ENCODE results near the gene MTG1. TPM values are rescaled to one million over a fixed set of nuclear protein-coding genes. Genes with fewer than 3 reads are reported as not detected.
"Not testable (repeated sequence)": the region's sequence is repeated elsewhere in the genome, so short reads cannot be mapped to it uniquely, and the experiment has no call there.

MTG1 gene
- total RNA-seq, 1 donor from 2014 or later, result 21.9 TPM

DNA sequence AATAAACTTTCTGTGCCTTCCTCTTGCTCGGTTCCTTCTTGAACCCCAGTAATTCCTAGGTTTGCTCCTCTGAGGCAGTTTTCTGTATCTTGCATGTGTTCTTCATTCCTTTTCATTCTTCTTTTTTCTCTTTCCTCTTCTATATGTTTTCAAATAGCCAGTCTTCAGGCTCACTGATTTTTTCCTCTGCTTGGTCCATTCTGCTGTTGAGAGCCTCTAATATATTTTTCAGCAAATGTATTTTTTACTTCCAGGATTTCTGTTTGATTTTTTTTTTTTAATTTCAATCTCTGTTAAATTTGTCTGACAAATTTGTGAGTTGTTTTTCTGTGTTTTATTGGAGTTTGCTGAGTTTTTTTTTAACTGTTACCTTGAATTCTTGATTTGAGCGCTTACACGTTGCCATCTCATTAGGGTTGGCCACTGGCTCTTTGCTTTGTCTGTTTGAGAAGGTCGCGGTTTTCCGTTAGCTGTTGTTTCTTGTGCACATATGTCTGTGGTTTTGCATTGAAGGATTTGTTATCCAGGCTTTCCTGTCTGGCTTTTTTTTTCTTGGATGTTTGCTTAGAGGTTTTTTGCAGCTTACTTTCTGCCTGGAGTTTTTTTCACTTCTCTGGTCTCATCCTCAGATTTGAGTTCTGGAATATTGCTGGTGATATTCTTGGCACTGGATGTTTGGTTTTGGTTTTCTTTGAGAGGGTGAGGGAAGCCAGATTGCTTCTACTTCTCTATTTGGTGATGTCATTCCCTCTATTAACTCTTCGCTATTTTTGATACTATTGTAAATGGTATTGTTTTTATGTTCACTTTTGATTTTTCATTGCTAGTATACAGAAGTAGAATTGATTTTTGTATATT, 17.8 kb downstream of the MTG1 start:
- Histone ChIP-seq H3K27me3 (ENCODE audit: control insufficient read depth in 3 of 3, insufficient read depth in 3 of 3, low read length in 3 of 3) (no peaks in the 10 kb centered on the region), H3K4me3 (ENCODE audit: low read length in 3 of 3) (no peak overlapping the region), H3K36me3 (ENCODE audit: control insufficient read depth in 3 of 3, insufficient read depth in 3 of 3, low read length in 3 of 3) (peaks cover 10 to 40% (median 27%) of the 10 kb centered on the region in 3 donors), H3K27ac (ENCODE audit: low read depth, low read length) (no peak overlapping the region), H3K4me1 (ENCODE audit: control insufficient read depth in 3 of 3, insufficient read depth in 3 of 3, low read length in 3 of 3) (no peaks in the 10 kb centered on the region), H3K9ac (ENCODE audit: low read depth in 1 of 3, low read length in 3 of 3) (no peak overlapping the region), H3K9me3 (ENCODE audit: control insufficient read depth in 3 of 3, low read length in 3 of 3) (peaks cover 0 to 16% (median 7%) of the 10 kb centered on the region in 3 donors)

DNA sequence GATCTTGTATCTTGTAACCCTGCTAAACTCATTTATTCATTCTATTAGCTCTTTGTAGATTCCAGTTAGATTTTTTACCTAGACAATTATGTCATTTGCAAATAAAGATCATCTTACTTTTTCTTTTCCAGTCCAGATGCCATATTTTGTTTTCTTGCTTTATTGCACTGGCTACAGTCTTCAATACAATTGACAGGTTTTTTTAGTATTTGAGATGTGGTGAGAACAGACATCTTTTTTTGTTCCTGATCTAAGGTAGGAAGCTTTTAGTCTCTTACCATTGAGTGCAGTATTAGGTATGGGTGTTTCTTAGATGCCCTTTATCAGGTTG, 18.4 kb downstream of the MTG1 start:
- no peaks in the 10 kb centered on the region for H3K4me1 ChIP-seq (ENCODE audit: control insufficient read depth in 3 of 3, insufficient read depth in 3 of 3, low read length in 3 of 3)
- H3K36me3 ChIP-seq (ENCODE audit: control insufficient read depth in 3 of 3, insufficient read depth in 3 of 3, low read length in 3 of 3), result peaks cover 10 to 38% (median 27%) of the 10 kb centered on the region in 3 donors
- peaks cover 0 to 16% (median 7%) of the 10 kb centered on the region in 3 donors for H3K9me3 ChIP-seq (ENCODE audit: control insufficient read depth in 3 of 3, low read length in 3 of 3)
- no peak overlapping the region for H3K4me3 ChIP-seq (ENCODE audit: low read length in 3 of 3)
- no peak overlapping the region for H3K27ac ChIP-seq (ENCODE audit: low read depth, low read length)
- H3K9ac ChIP-seq (ENCODE audit: low read depth in 1 of 3, low read length in 3 of 3), result no peak overlapping the region
- H3K27me3 ChIP-seq (ENCODE audit: control insufficient read depth in 3 of 3, insufficient read depth in 3 of 3, low read length in 3 of 3), result no peaks in the 10 kb centered on the region

DNA sequence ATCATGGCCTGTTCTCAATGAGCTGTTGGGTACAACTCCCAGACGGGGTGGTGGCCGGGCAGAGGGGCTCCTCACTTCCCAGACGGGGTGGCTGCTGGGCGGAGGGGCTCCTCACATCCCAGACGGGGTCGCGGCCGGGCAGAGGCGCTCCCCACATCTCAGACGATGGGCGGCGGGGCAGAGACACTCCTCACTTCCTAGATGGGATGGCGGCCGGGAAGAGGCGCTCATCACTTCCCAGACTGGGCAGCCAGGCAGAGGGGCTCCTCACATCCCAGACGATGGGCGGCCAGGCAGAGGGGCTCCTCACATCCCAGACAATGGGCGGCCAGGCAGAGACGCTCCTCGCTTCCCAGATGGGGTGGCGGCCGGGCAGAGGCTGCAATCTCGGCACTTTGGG, 20.4 kb downstream of the MTG1 start:
- H3K36me3 ChIP-seq (ENCODE audit: control insufficient read depth in 3 of 3, insufficient read depth in 3 of 3, low read length in 3 of 3), result peaks cover 20 to 40% (median 30%) of the 10 kb centered on the region in 3 donors
- not testable (repeated sequence) for H3K27ac ChIP-seq (ENCODE audit: low read depth, low read length); H3K9ac ChIP-seq (ENCODE audit: low read depth in 1 of 3, low read length in 3 of 3); H3K4me3 ChIP-seq (ENCODE audit: low read length in 3 of 3); H3K4me1 ChIP-seq (ENCODE audit: control insufficient read depth in 3 of 3, insufficient read depth in 3 of 3, low read length in 3 of 3); H3K27me3 ChIP-seq (ENCODE audit: control insufficient read depth in 3 of 3, insufficient read depth in 3 of 3, low read length in 3 of 3)
- H3K9me3 ChIP-seq (ENCODE audit: control insufficient read depth in 3 of 3, low read length in 3 of 3), result peaks cover 0 to 16% (median 7%) of the 10 kb centered on the region in 3 donors

DNA sequence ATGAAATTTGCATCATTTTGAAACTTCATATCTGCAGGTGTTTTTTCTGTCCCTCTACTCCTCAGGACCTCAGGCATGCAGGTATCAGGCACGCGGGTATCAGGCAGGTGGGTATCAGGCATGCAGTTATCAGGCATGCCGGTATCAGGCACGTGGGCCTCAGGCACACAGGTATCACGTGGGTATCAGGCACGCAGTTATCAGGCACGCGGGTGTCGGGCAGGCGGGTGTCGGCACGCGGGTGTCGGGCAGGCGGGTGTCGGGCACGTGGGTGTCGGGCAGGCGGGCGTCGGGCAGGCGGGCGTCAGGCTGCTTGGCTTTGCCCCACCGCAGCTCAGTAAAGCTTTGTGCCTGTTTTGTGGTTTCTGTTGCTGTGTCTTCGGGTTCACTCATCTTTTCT, 21.8 kb downstream of the MTG1 start:
- no peak overlapping the region for H3K27ac ChIP-seq (ENCODE audit: low read depth, low read length)
- no peak overlapping the region for H3K9ac ChIP-seq (ENCODE audit: low read depth in 1 of 3, low read length in 3 of 3)
- peaks cover 0 to 6% (median 0%) of the 10 kb centered on the region in 3 donors for H3K27me3 ChIP-seq (ENCODE audit: control insufficient read depth in 3 of 3, insufficient read depth in 3 of 3, low read length in 3 of 3)
- peaks cover 30 to 43% (median 43%) of the 10 kb centered on the region in 3 donors for H3K36me3 ChIP-seq (ENCODE audit: control insufficient read depth in 3 of 3, insufficient read depth in 3 of 3, low read length in 3 of 3)
- H3K9me3 ChIP-seq (ENCODE audit: control insufficient read depth in 3 of 3, low read length in 3 of 3), result peaks cover 0 to 16% (median 7%) of the 10 kb centered on the region in 3 donors
- no peak overlapping the region for H3K4me3 ChIP-seq (ENCODE audit: low read length in 3 of 3)
- no peaks in the 10 kb centered on the region for H3K4me1 ChIP-seq (ENCODE audit: control insufficient read depth in 3 of 3, insufficient read depth in 3 of 3, low read length in 3 of 3)

DNA sequence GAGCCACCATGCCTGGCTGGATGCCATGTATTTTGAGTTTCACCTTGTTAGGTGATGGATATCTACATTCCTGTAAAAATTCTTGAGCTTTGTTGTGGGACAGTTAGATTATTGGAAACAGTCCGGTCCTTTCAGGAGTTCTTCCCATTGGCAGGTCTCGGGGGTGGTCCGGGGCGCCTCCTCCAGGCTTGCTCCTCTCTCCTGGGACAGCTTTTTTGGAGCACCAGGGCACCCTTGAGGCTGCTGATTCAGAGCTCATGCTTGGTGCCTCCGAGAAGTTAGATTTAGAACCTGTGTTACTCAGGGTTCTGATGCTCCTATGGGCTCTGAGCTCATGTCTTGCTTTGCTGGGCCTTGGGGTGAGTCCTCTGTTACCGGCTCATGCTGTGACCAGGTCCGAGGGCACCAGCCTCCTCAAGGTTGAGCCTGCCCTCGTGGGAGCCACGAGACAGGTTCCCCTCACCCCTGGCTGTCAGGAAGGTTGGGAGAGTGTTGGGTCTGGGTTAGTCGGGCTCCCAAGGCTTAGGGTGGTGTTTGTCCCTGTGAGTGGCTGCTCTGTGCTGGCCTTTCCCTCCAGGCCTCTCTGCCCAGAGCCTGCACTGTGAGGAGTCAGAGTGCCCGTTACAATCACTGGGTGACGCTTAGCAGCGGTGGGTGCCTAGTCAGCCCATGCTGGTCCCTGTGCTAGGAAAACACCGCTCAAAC, 24.5 kb downstream of the MTG1 start:
- Histone ChIP-seq H3K9ac (ENCODE audit: low read depth in 1 of 3, low read length in 3 of 3) (no peak overlapping the region), H3K9me3 (ENCODE audit: control insufficient read depth in 3 of 3, low read length in 3 of 3) (no peaks in the 10 kb centered on the region), H3K27ac (ENCODE audit: low read depth, low read length) (no peak overlapping the region), H3K36me3 (ENCODE audit: control insufficient read depth in 3 of 3, insufficient read depth in 3 of 3, low read length in 3 of 3) (peaks cover 28 to 30% (median 28%) of the 10 kb centered on the region in 3 donors), H3K4me3 (ENCODE audit: low read length in 3 of 3) (no peak overlapping the region), H3K4me1 (ENCODE audit: control insufficient read depth in 3 of 3, insufficient read depth in 3 of 3, low read length in 3 of 3) (peaks cover 0 to 5% (median 0%) of the 10 kb centered on the region in 3 donors), H3K27me3 (ENCODE audit: control insufficient read depth in 3 of 3, insufficient read depth in 3 of 3, low read length in 3 of 3) (peaks cover 10 to 24% (median 18%) of the 10 kb centered on the region in 3 donors)

DNA sequence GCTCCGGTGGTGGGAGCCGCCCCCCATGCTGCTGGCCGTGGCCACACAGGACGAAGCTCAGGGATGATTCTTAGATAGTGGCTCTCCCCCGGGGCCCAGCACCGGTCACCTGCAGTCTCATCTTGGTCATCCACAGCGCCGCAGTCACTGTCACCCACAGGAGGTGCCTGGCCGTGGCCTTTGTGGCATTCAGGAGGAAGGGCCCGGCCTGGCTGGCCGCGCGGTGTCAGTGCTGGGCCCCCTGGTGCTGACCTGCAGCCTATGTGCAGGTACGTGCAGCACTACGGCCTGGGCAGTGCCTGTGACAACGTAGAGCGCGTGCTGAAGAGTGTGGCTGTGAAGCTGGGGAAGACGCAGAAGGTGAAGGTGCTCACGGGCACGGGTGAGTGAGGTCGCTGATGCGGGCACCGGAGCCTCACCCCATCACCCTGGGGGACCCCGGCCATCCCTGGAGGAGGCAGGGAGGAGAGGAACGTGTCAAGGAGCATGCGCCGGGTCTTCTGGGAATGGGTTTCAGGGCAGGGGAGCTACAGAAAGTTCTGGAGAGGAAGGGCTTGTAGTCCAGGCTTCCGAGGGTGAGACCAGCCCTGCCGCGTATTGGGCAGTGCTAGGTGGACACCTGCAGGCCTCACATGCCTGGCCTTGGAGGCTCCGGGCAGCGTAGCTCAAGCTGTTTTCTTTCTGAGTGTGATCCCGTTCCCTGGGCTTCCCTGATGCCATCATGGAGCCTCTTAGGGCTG, 25.4 kb downstream of the MTG1 start:
- Histone ChIP-seq H3K27ac (ENCODE audit: low read depth, low read length) (no peak overlapping the region), H3K9me3 (ENCODE audit: control insufficient read depth in 3 of 3, low read length in 3 of 3) (no peaks in the 10 kb centered on the region), H3K9ac (ENCODE audit: low read depth in 1 of 3, low read length in 3 of 3) (no peak overlapping the region), H3K27me3 (ENCODE audit: control insufficient read depth in 3 of 3, insufficient read depth in 3 of 3, low read length in 3 of 3) (peaks cover 10 to 24% (median 18%) of the 10 kb centered on the region in 3 donors), H3K36me3 (ENCODE audit: control insufficient read depth in 3 of 3, insufficient read depth in 3 of 3, low read length in 3 of 3) (peaks cover 28 to 30% (median 28%) of the 10 kb centered on the region in 3 donors), H3K4me3 (ENCODE audit: low read length in 3 of 3) (no peak overlapping the region), H3K4me1 (ENCODE audit: control insufficient read depth in 3 of 3, insufficient read depth in 3 of 3, low read length in 3 of 3) (peaks cover 0 to 5% (median 0%) of the 10 kb centered on the region in 3 donors)

DNA sequence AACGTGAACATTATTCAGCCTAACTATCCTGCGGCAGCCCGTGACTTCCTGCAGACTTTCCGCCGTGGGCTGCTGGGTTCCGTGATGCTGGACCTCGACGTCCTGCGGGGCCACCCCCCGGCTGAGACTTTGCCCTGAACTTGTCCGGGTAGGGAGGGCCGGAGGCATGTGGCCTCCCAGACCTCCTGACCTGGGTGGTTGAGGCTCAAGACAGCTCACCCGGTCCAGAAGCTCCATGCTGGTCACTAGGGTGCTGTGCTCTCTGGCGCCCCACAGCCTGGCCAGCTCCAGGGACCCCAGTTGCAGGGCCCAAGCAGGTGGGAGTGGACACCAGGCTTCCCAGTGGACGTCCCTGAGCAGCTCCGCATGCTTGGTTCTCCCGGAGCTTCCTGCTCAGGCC, 26.1 kb downstream of the MTG1 start:
- H3K27me3 ChIP-seq (ENCODE audit: control insufficient read depth in 3 of 3, insufficient read depth in 3 of 3, low read length in 3 of 3), result peaks cover 10 to 24% (median 18%) of the 10 kb centered on the region in 3 donors
- H3K9ac ChIP-seq (ENCODE audit: low read depth in 1 of 3, low read length in 3 of 3), result no peak overlapping the region
- H3K27ac ChIP-seq (ENCODE audit: low read depth, low read length), result no peak overlapping the region
- peaks cover 27 to 30% (median 28%) of the 10 kb centered on the region in 3 donors for H3K36me3 ChIP-seq (ENCODE audit: control insufficient read depth in 3 of 3, insufficient read depth in 3 of 3, low read length in 3 of 3)
- no peak overlapping the region for H3K4me3 ChIP-seq (ENCODE audit: low read length in 3 of 3)
- H3K4me1 ChIP-seq (ENCODE audit: control insufficient read depth in 3 of 3, insufficient read depth in 3 of 3, low read length in 3 of 3), result peaks cover 0 to 5% (median 0%) of the 10 kb centered on the region in 3 donors
- H3K9me3 ChIP-seq (ENCODE audit: control insufficient read depth in 3 of 3, low read length in 3 of 3), result no peaks in the 10 kb centered on the region

DNA sequence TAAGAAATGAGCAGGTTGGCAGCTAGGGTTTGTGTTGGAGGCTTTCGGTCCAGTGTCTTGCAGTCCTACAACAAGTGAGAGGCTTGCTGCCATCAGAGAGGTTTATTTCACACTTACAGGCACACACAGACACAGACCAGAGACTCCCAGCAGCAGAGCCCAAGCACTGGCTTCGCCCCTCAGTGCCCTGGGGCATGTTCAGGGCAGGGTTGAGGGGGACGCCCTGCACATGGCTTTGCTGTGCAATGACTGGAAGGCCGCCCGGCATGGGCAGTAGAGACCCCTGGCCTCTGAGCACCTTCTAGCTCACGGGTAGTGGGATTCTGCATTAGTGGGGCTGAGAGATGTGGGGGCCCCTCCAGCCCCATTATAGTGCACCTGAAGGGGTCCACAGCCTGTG, 26.6 kb downstream of the MTG1 start:
- Histone ChIP-seq H3K36me3 (ENCODE audit: control insufficient read depth in 3 of 3, insufficient read depth in 3 of 3, low read length in 3 of 3) (peaks cover 22 to 26% (median 23%) of the 10 kb centered on the region in 3 donors), H3K27me3 (ENCODE audit: control insufficient read depth in 3 of 3, insufficient read depth in 3 of 3, low read length in 3 of 3) (peaks cover 10 to 24% (median 18%) of the 10 kb centered on the region in 3 donors), H3K4me3 (ENCODE audit: low read length in 3 of 3) (no peak overlapping the region), H3K4me1 (ENCODE audit: control insufficient read depth in 3 of 3, insufficient read depth in 3 of 3, low read length in 3 of 3) (peaks cover 0 to 5% (median 0%) of the 10 kb centered on the region in 3 donors), H3K27ac (ENCODE audit: low read depth, low read length) (no peak overlapping the region), H3K9ac (ENCODE audit: low read depth in 1 of 3, low read length in 3 of 3) (no peak overlapping the region), H3K9me3 (ENCODE audit: control insufficient read depth in 3 of 3, low read length in 3 of 3) (no peaks in the 10 kb centered on the region)

DNA sequence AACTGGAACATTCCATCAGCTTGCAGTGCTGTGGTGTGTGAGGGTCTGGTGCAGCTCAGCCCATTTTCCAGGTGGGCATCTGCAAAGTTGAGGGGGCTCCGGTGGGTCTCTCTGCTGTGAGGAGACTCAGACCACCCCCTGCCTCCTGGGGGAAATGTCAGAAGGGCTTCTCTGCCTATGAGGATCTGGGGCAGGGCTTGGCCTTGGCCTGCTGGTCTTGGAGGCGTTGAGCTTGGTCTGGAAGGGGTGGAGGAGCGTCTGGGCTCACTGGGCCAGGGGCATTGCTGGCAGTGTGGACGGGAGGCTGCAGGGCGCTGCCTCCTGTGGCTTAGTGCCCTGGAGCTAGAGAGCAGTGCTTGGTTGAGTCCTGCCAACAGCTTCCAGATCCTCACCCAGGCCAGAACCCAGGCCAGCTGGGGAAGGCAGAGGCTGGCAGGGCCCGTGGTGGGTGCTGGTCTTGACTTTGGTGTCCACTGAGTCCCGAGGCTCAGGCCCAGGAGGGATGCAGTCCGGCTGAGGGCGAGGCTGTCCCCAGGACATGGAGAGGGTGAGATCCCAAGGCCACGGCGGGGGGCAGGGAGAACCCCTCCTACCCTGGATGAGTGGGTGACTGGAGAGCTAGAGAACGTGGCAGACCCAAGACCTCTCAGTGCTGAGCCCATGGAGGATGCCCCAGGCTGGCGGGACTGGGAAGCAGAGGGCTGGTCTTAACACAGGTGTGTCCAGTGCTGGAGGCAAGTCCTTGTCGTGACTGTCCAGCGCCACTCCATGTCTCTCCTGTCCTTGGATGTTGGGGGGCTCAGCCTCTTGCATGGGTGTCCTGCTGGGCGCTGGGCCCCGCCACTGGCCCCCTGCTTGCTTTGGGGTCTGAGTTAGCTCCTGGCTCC, 27.6 kb downstream of the MTG1 start:
- H3K4me3 ChIP-seq (ENCODE audit: low read length in 3 of 3), result no peak overlapping the region
- H3K27ac ChIP-seq (ENCODE audit: low read depth, low read length), result no peak overlapping the region
- no peaks in the 10 kb centered on the region for H3K9me3 ChIP-seq (ENCODE audit: control insufficient read depth in 3 of 3, low read length in 3 of 3)

More for the DNA sequence above, 27.6 kb downstream of the MTG1 start:
- peaks cover 10 to 24% (median 18%) of the 10 kb centered on the region in 3 donors for H3K27me3 ChIP-seq (ENCODE audit: control insufficient read depth in 3 of 3, insufficient read depth in 3 of 3, low read length in 3 of 3)
- peaks cover 0 to 5% (median 0%) of the 10 kb centered on the region in 3 donors for H3K4me1 ChIP-seq (ENCODE audit: control insufficient read depth in 3 of 3, insufficient read depth in 3 of 3, low read length in 3 of 3)
- H3K36me3 ChIP-seq (ENCODE audit: control insufficient read depth in 3 of 3, insufficient read depth in 3 of 3, low read length in 3 of 3), result peaks cover 22 to 25% (median 23%) of the 10 kb centered on the region in 3 donors
- H3K9ac ChIP-seq (ENCODE audit: low read depth in 1 of 3, low read length in 3 of 3), result no peak overlapping the region
